Islet precursor cell (in vitro differentiated cells): ENCODE results near the gene CEP164.
A peak's percentile ranks its signal among the peaks of the same experiment; 100 is the strongest.
"Not testable (repeated sequence)": the region's sequence is repeated elsewhere in the genome, so short reads cannot be mapped to it uniquely, and the experiment has no call there.

Source experiments
- DNase-seq: peaks from one replicate; pipeline ENCODE4 v3.0.0-alpha.2; 2018

The CEP164 gene

GRCh38 chr11:117369534-117369933 is 41.9 kb downstream of the CEP164 start:
- DNase-seq = no peak

- no peak for DNase-seq
Measured at GRCh38 chr11:117371453-117371852, 43.8 kb downstream of the CEP164 start.

- no peak for DNase-seq
Measured at GRCh38 chr11:117374316-117375055, 46.8 kb downstream of the CEP164 start.

DNA sequence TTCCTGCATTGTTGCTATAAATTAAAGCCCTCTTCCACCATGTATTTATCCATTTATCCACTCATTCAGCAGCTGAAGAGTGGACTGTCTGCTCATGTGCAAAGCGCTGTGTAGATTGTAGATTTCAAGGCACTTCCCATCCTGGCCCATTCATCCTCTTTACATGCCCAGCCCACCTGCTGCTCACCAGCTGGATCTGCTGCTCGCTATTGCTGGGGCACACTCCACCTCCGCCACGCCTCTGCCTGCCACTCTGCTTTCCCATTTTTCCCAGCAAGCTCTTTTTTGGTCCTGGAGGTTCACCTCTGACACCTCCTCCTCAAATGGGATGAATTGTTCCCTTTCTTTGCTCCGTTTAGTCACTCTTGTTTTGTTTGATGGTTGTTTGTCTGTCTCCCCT is 48.3 kb downstream of the CEP164 start:
- no peak for DNase-seq

- DNase-seq = no peak
Measured at GRCh38 chr11:117376517-117376916, 48.9 kb downstream of the CEP164 start.

DNA sequence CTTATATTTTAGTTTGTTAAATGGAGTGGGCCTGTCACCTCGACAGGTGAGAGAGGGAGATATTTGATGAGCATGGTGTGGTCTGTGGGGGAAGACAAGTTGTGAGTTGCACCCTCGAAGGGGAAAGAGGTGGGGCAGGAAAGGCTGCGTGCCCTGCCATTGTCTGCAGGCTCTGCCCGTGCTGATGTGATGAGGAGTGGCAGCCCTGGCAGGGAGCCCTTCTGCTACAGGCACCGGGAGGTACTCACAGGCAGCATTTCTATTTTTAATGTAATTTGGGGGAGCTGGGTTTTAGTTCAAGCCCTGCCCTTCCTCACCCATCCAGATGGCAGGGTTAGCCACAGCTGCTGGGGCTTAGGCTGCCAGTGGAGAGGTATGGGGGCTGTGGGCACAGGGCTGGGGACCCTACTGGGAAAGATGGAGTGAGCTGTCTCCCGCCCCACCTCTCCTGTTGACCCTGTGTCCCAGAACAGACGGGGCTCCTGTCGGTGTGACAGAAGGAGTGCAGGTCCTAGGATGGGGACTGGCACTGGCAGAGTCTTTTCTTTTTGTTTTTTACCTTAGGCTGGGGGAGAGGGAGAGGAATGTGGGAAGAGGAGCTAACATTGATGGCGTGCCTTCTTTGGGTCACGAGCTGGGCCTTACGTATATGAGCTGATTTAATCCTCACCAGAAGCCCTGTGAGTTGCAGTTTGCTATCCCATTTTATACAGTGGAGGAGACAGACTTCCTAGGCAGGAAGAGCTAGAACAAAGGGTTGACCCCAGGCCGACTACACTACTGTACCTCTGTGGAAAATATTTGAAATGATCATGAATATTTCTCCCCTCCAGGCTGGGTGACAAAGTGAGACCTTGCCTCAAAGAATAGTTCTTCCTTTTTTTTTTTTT is 51.6 kb downstream of the CEP164 start:
- peak; percentile 32 for DNase-seq

GRCh38 chr11:117380676-117381075 is 53.0 kb downstream of the CEP164 start:
- DNase-seq = no peak

DNA sequence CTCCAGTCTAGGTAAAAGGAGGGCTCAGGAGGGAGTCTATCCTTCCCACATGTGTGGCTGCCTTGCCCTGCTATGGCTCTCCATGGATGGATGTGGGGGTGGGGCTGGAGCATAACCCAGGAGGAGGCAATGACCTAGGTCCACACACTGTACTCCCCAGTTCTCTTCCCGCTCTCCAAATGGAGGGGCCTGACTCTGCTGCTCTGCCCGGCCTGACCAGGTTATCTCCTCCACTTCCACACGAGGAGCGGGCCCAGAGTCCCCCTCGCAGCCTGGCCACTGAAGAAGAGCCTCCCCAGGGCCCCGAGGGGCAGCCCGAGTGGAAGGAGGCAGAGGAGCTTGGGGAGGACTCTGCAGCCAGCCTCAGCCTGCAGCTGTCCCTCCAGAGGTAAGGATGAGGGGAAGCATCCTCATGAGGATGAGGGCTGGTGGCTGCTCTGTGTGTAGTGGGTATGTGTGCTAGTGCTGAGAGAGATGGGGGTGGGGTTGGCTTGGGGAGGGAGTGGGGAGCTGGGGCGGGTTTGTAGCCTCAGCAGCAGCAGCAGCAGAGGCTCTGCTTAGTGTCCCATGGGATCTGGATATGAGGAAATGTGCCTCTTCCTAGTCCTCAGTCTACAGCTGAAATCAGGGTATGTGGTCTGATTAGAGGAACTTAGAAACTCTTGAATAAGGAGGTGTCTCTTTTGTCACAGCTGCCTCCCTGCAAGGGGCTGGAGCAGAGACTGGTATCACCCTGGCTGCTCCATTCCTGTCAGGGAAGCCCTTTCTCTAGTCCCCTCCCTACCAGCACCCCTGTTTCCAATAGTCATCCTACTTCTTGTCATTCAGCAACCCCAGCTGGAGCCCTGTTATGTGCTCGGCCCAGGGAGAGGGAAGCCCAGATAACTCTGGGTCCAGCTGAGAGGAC is 54.1 kb downstream of the CEP164 start:
- peak; percentile 44 for DNase-seq

DNA sequence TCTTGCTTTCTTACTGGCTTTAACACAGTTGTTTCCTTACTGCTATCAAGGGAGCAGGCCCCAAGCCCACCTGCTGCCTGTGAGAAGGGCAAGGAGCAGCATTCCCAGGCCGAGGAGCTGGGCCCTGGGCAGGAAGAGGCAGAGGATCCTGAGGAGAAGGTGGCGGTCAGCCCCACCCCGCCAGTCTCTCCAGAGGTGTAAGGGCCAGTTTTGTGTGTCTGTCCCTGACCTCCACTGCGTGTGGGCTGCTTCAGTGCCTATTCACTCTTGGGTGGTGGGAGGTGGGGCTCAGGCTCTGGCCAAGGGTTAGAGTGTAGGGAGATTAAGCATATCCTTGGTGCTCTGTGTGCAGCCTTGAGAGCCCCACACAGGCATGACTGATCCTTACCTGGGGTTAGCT is 55.1 kb downstream of the CEP164 start:
- peak; percentile 45 for DNase-seq

DNA sequence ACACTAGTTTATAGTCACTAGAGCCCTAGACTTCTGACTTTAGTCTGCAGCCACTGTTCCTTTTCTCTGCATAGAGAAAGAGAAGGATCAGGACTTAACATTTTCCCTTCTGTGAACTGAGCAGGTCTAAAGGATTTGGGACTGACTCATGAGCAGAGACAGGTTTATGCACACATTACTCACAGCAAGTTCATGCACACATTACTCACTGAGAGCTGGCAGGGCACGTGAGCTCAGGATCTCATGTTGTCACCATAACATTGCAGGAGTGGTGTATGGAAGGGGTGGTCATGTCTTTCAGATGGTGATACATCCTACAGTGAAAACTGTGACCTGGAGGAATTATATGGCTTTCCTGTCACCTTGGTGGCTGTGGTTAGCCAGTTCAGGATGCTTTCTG is 56.4 kb downstream of the CEP164 start:
- DNase-seq = peak; percentile 43

DNA sequence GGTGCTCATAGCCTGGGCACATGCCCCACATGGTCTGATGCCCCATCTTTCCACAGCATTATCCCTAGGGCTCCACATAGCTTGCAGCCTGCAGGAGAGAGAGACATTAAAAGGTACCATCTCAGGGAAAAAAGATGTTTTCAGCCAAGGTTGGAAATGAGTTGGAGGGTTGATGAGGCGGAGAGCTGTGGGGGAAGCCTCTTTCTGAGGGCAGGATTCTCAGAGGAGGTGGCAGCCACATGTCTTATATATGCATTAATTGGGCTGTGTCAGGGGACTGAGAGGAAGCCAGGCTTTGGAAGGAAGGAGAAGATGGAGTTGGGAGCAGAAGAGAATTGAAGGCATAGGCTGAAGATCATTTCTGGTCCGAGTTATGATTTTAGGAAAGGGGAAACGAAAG is 57.8 kb downstream of the CEP164 start:
- peak; percentile 25 for DNase-seq

DNA sequence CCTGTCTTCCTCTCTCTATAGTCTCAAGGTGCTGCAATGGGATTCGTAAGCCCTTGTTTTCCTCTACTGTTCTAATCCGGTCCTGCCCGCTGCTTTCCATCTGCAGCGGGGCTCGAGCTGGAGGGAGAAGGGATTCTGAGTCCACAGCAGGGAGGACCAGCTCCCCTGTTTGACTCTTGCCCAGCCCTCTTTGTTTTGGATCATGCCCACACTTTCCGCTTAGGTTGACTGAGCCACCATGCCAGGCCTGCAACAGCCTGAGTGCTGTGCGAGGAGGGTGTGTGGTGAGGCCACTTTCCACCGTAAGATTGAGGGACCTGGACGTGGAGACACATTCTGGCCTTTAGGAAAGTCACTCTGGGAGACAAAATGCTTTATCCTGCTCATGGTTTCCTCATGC is 58.3 kb downstream of the CEP164 start:
- peak; percentile 22 for DNase-seq

GRCh38 chr11:117387992-117388755 is 60.5 kb downstream of the CEP164 start:
- DNase-seq = peak; percentile 56

DNA sequence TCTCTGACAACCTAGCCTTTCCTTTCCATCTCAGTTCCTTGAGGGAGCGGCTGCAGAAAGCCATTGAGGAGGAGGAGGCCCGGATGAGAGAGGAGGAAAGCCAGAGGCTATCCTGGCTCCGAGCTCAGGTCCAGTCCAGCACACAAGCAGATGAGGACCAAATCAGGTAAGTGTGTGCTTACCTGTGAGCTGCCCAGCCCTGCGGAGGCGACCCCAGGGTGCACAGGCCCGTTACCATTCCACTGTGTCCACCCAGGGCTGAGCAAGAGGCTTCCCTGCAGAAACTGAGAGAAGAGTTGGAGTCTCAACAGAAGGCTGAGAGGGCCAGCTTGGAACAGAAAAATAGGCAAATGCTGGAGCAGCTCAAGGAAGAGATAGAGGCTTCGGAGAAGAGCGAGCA is 63.1 kb downstream of the CEP164 start:
- DNase-seq = peak; percentile 45

GRCh38 chr11:117391181-117391580 is 63.5 kb downstream of the CEP164 start:
- peak; percentile 40 for DNase-seq

GRCh38 chr11:117392001-117392690 is 64.5 kb downstream of the CEP164 start:
- peak; percentile 45 for DNase-seq

DNA sequence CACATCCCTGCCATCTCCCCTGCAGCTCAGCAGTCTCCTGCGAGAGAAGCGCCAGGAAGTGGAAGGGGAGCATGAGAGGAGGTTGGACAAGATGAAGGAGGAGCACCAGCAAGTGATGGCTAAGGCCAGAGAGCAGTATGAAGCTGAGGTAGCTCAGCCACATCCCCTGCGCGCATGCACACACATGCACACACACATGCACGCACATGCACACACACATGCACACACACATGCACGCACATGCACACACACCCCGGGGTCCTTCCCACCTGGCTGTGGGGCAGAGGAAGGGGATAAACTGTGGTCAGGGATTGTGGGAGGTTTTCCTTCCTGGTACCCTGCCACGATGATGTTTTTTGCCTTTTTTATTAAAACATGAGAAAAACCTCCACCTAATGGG is 65.3 kb downstream of the CEP164 start:
- no peak for DNase-seq

GRCh38 chr11:117394221-117394925 is 66.7 kb downstream of the CEP164 start:
- DNase-seq = no peak

DNA sequence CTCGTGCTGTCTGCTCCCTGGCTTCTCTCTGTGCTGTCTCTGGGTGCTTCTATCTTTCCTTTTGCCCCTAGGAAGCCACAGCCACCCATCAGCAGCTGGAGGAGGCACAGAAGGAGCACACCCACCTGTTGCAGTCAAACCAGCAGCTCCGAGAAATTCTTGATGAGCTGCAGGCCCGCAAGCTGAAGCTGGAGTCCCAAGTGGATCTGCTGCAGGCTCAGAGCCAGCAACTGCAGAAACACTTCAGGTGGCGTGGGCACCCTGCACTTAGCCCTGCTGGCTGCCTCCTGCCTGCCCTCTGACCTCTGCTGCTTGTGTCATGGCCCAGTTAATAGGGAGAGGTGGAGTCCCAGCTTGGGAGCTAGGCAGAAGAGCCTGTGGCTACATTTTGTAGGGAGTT is 67.8 kb downstream of the CEP164 start:
- DNase-seq = no peak

- DNase-seq = no peak
Measured at GRCh38 chr11:117396970-117397369, 69.3 kb downstream of the CEP164 start.

DNA sequence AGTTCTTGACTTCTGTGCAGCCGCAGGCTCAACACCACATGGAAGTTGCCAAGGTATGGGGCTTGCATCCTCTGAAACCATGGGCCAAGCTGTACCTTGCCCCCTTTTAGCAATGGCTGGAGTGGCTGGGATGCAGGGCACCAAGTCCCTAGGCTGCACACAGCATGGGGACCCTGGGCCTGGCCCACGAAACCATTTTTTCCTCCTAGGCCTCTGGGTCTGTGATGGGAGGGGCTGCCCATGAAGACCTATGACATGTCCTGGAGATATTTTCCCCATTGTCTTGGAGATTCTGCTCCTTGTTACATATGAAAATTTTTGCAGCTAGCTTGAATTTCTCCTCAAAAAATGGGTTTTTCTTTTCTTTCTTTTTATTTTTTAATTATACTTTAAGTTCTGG is 71.0 kb downstream of the CEP164 start:
- not testable (repeated sequence) for DNase-seq
